Measurements from ENCODE around the gene SUSD6.
A peak's percentile ranks its signal among the peaks of the same experiment; 100 is the strongest.

The SUSD6 gene

DNA sequence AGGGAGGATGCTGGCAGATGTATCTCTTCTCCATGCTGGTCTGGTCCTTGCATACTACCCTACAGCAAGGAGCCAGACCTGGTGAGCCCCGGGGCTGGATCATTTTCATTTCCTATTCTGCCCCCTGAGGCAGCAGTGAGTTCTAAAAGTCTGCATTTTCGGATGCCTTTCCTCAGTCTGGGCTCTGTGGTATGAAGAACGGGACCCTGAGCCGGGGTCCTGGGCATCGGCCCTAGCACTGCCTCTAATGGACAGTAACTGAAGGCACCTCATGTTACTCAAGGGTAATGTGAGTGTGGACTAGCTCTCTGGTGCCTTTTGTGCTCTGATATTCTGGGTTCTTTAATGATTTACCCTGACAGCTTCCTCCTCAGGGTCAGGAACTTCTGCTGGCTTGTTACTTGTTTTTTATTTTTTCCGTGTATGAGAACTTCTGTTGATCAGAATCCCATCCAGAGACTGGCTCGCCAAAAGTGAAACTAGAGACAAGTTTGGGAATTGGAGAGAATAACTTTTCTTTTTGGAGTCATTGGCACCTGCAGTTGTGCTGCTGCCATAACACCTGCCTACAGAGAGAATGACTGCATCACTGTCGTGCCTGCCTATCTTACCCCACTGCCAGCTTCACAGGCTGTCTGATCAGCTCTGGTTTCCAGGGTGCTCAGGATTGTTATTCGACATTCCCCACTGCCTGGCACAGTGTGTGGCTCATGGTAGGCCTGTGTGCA, 62.3 kb downstream of the SUSD6 start:
- no peak for DNase-seq (ENCODE audit: low spot score)

DNA sequence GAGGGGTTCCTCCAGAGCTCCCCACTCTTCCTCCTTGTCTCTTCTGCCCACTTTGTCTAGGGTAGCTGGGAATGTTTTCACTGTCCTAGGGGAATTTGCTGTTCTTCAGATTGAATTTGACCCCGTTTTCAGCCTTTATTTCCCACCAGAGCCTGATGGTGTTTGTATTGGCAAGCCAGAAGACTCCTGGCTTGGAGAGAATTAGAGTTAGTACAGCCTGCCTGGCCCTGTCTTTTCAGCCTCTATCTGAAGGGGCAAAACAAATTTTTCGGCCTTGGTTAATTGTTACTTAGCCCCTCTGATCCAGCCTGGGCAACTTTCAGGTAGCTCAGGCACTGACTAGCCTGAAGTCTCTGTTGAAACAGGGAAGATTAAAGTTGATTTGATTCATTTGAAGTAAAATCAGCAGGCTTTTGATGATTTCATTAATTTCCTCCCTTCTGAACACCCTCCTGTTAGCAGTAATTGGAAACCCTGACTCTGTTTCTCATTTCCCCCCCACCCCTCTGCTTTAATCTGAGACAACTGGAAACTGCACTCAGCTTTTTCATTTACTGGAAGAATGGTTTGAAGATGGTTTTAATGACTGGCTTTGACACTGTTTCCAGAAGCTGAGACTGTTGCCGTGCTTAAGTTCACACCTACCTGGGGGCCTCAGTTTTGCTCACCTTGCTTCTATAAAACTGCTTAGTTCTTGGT, 63.3 kb downstream of the SUSD6 start:
- no peak for DNase-seq (ENCODE audit: low spot score)

DNA sequence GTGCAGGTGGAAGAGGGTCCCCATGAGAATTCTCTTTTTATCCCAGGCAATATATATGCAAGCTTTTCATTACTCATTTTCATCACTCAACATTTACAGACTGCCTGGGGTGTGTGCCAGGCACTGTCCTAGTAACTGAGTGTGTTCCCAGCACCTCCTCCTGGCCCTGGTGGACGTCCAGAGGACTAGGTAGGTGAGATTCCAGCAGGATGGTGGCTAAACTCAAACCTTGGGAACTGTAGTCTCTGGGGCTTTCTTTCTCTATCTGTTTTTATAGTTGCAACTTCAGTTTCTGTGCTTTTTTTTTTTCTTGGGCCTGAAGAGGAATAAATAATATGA, 63.8 kb downstream of the SUSD6 start:
- no peak for DNase-seq (ENCODE audit: low spot score)

DNA sequence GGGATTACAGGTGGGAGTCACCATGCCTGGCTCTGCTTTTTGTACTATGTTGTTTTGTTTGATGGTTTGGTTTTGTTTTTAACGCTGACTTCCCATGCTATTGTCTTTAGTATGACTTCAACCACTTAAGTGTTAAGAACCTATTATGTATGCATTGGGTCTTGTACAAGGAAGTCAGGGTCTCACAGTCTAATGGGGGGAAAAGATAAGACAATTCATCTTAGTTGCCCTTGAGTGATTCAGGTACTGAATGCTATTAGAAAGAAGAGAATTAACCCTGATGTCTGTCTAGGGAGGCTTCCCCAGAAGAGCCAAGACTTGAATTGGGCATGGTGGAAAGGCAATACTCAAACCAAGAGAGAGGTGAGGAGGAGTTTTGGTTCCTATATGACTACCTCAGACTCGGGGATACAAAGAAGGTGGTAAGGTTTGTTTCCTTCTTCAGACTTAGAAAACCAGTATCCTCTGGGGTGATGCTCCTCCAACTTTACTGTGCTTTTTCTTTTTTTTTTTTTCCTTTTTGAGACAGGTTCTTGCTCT, 64.6 kb downstream of the SUSD6 start:
- DNase-seq (ENCODE audit: low spot score): no peak

DNA sequence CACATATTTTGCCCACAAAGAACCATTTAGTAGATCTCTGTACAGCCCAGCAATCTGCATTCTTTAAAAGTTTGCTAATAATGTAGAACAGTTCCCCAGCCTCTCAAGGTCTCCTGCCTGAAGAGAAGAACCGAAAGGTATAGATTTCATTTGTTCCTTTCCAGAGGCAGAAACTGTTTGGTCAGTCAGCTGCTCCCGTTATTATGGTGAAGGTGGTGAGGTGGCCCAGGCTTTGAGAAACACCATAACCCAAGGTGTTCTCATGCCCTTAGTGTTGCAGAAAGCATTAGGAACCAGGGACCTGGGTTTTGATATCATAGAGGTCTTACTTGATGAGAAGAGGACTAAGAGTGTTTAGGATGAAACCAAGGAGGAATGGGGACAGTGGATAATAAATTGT, 65.3 kb downstream of the SUSD6 start:
- no peak for DNase-seq (ENCODE audit: low spot score)

DNA sequence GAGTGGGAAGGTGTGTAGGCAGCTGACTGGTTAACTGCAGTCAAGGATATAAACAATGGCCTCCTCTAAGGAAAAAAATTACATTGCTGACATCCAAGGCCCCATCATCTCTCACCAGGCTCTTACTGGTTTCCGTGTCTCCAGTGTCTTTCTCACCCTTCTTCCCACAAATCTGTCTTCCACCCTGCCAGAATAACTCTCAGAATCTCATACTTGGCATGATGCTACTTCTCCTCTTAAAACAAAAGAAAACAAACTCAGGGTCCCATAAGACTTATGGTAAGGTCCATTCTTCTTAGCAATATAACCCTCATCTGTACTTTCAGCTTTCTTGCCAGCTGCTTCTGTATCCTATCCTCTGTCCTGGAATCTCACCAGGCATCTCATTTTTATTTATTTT, 68.9 kb downstream of the SUSD6 start:
- no peak for DNase-seq (ENCODE audit: low spot score)

DNA sequence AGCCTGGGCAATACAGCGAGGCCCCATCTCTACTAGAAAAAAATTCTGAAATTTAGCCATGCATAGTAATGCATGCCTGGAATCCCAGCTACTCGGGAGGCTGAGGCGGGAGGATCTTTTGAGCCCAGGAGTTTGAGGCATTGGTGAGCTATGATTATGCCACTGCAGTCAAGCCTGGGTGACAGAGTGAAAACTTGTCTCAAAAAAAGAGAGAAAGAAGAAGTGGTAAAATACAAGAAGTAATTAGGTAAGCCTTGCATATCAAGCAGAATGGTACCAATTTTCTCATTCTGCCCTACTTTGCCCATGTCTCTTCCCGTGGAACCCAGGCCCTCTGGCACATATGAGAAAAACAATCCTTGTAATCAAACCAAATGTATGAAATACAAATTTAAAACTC, 70.7 kb downstream of the SUSD6 start:
- DNase-seq (ENCODE audit: low spot score): no peak

DNA sequence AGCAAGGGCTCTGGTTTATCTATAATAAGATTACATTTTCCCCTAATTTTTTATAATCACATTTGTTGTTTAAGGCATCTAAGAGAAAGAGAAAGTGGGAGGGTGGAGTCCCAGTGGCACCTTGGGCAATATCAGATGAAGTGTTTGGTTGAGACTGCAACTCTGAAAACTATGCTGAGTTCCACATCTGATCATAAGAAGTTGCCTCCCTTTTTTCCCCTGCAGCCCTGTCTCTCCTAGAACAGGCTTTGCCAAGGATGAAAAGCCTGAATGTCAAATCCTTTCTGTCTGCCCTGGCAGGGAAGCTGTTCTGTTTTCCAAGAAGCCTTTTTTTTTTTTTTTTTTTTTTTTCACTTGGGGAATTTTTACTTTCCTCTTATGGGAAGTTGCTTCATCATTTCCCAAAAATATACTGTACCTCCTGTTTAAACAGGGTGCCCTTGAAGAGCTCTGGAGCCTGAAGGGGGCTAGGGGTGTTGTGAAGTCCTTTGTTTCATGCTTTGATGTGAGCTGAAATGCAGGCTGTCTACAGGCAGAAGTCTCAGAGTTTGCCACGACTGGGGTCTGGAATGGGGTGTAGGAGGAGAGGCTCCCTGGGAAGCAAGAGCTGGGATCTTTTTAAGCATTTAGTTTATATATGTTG, 71.3 kb downstream of the SUSD6 start:
- DNase-seq (ENCODE audit: low spot score): peak; percentile 26

DNA sequence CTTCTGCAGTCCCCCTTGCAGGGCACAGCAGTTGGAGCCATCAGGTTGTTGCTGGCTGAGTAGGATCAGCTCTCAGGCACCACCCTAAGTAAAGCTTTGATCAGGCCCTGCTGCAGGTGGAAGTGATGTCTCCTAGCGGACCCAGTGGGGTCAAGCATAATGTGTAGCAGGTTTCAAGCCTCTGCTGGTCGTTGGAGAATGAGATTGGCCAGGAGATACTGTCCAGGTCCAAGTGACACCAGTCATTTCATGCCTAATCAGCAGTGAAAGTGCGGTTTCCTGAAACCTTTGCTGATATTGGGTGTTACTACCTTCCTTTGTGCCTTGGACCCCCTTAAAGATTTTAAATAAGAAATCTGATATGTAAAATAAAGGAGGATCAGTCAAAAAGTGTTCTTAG, 72.6 kb downstream of the SUSD6 start:
- DNase-seq (ENCODE audit: low spot score): no peak

DNA sequence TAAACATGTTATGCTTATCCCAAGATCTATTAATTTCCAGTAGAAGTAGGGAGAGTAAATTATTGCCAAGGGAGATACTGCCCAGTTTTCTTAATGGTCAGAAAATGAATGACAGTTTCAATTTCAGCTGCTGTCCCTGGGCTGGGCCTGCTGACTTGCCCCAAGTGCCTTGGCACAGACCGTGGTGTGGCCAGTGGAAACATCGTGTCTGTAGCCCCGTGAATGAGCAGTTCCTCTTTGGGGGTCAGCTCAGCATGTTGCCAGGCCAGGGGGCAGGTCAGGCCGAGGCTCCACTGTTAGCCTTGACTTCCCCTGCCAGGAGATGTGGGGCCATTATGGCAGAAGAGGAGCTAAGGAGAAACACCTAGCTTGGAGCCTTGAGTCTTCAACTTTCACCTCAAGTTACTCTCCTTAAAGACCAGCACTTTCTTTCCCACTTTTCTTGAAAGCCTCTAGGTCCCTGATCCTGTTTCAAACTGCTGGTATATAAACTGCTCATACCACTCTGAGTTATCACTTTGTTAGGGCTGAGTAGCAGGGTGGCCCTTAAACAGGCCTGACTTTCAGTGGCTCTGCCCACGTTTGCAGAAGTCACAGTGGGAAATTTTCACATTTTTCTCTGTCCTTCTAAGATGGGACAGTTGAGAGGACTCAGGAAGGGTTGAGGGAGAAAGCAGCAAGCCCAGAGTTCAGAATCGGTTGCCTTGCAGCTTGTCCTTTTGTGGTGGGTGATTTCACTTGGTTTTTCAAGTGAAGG, 73.2 kb downstream of the SUSD6 start:
- DNase-seq (ENCODE audit: low spot score): no peak

DNA sequence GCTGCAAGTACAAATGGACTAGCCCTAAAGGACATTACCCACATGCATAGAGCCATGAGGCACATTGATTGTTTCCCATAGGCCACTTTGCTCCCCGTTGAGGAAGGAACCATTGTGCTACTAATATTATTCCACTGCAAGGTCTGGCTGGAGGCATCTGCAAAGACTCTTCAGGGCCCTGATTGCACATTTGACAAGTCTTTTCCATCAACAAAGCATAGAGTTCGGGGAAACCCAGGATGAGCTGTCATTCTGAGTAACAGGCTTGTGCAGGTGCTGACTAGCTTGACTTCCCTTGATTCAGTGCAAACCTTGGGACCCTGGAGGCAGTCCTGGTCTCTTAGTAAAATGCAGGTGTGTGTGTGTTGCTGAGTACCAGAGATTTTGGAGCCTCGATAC, 73.8 kb downstream of the SUSD6 start:
- DNase-seq (ENCODE audit: low spot score): no peak

DNA sequence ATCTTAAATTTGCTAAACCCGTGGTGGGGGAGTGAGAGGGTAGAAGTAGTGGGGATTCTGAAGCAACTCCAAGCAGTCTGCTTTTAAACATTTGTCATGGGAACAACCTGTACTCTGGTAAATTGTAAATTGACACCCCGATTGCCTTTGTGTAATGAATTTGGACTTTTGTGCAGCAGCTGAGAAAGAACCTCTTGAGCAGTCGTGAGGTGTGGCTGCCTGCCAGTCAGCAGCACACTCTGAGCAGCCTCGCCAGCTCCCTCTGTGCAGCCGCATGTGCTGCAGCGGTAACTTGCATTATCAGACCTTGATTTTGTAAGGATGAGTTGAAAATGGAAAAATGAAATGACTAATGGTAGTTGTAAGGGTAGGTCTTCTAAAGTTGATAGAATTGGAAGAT, 74.3 kb downstream of the SUSD6 start:
- DNase-seq (ENCODE audit: low spot score): peak; percentile 21

DNA sequence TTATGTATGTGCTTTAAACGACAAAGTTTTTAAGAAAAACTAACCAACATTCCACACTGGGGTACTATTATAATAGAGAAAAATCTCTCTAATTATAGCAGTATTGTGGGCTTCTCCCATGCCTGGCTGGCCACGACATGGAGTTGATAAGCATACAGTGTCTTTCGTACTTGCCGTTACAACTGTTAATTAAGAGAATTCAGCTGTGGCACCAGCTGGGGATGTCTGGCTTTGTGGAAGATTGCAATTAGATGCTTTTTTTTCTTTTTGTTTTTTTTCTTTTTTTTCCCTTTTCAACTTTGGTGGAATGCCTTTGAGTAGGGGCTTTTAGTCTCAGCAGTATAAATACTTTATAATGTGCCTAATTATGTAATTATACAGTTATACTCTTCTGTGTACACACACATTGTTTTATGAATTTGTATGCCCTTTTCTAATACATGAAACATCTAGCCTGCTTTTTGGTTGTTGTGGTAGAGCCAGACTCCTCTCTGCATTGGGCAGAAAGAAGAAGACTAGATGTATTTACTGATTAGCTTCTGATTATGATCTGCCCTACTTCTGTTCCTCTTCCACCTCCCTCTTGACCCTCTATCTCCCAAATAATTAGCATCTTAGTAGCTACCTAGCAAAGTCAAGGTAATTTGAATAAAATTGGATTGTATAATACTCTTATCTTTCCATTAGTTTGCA, 76.4 kb downstream of the SUSD6 start:
- no peak for DNase-seq (ENCODE audit: low spot score)

DNA sequence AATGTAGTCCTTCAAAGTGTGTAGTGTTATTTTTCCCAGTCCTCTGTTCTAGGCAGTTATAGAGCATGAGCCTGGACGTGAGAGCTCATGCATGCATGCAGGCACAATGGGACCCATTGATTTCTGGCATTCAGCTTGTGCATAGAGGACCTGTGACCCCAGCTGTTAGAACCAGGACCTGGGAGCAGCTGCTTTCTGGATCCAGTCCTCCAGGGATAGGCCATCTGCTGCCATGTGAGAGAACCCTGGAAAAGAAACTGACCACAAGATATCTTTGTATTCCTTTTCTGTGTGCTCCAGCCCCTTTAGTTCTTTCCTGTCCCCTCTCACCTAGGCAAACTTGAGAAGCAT, 76.9 kb downstream of the SUSD6 start:
- no peak for DNase-seq (ENCODE audit: low spot score)

DNA sequence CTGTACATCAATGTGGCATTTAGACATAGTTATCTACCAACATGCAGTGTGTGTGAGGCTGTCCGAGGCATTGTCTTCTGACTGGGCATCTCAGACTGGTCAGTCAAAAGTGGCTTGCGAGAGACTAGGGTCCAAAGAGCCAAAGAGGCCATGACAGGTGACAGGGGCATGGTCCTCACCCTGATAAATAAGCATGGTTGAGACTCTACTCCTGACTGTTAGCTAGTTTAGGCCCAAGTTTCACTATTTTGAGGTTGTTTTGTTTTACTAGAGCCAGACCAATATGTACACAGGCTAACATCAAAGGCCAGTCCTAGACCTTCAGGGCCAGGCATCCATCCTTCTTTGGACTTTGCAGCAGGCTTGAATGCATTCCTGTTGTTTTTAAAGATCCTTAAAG, 78.6 kb downstream of the SUSD6 start:
- DNase-seq (ENCODE audit: low spot score): no peak

DNA sequence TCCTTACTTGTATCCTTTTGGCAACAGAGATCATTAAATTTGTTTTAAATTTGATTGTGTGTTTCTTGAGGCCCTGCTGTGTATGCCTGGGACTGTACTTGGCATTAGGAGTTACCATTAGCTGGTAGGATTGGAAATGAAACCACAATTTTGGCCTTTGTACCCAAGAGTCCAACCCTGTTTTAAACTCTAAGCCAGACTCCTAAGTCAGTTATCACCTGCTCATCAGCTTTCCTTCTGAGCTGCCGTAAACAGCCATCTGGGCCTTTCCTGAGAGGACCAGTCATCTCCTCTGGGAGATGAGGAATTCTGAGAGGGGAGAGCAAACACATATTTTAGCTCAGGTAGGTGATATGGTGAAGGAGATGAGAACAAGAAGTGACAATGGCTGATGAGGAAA, 81.2 kb downstream of the SUSD6 start:
- peak; percentile 45 for DNase-seq (ENCODE audit: low spot score)

DNA sequence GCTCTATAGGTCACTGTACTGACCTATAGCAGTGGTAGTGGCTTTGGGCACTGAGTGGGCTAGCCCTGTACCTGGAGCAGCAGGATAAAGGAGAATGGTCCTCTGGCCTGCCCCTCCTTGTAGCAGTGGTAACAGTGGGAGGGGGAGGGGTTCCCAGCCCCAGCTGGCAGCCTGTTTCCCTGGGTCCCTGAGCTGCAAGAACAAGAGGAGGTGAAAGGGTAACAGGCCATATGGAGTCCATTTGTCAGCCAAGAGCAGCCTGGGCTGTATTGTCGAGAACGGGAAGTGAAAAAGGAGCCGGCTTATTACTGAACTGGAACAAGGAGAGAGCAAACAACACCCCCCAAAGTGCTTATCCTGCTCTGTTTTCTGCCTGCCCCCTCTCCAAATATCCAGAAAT, 81.7 kb downstream of the SUSD6 start:
- no peak for DNase-seq (ENCODE audit: low spot score)

DNA sequence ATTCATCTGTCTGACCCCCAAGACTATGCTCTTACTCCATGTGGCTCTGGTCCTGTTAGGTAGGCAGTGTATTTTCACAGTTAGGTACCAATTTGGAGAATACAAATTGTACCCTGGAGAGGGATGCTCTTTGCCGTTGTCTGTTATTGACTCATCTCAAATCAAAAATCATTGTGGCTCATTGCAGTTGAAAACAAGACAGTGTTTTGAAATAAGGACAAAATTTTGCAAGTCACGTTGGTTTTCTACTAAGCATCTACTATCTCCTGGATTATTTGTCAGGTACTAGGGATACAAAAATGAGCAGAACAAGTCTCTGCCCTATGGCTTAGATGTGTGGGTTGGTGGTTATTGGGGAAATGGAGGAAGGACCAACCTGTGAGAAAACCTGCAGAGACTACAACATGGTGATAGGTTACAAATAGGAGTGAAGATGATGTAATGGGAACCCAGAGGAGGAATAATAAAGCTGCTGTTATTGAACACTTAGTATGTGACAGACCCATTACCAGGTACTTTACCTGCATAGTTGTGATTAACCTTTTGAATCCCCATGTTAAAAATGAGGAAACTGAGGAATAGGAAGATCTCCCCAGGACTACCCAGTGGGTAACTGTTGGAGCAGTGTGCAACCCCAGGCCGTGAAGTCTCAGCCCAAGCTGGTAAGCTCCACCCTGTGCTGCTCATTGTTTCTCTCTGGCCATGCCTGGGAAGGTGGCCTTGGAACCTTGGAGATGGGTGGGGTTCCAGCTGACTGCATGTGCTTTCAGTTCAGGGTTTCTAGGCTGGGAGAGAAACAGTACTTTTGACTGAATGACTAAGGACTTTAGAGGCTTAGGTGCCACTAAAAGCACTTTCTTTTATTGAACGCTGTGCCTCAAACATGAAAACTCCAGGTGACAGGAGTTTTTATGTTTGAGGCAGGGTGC, 82.7 kb downstream of the SUSD6 start:
- DNase-seq (ENCODE audit: low spot score): peak; percentile 67

DNA sequence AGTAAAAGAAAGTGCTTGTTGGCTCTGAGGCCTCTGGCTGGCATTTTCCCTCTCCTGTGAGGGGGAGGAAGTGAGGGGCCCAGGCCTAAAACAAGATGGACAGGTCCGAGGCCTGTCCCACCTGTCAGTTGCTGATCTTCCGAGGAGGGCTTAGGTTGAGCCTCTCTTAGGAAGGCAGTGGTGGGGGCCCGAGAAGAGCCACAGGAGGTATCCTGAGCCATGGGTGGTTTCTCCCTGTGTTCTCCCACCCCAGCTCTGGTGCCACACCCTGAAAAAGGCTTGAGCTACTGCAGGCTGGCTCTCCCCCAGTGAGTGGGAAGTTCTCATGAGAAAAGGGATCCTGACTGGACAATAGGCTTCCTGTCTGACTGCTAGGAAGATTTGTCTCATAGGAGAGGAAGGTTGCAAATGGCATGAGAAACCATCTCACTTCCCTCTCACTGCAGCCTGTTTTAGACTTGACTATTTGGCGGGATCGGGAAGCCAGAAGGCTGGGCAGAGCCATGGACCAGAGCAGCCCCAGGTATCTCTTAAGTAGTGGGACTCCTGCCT, 83.4 kb downstream of the SUSD6 start:
- no peak for DNase-seq (ENCODE audit: low spot score)

DNA sequence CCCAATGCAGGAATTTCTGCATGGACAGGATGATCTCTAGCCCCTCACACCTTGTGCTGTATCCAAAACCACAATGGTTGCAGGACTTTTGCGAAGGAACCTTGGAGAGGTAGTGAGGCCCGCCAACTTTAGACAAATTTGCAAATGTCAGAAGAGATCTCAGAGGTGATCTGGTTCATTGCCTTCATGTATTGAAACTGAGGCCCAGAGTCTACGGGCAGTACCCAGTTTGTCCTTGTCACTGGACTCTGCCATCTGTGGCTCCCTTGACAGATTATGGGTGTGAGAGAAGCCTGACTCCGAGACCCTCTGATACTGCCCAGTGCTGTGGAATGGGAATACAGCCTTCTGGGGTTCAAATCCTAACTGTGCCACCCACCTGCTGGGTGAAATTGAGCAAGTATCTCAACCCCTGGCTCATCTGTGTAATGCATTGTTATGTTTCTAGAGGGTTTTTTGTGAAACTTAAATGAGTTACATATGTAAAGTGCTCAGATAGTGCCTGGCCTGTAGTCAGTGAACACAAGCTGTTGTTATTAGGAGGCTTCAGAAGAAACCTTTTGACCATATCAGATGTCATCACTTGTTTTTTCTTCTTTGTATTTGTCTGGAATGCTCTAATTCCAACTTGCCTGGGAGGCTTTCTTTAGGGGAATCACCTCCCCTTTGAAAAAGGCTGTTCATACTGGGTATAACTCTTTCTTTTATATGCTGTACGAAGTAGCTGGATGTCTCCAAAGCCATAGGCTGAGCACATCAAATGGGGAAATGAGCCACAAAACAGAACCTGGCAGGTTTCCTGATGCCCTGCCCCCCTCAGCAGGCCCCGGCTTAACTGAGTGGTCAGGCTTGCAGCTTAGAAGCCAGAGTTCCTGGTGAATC, 84.2 kb downstream of the SUSD6 start:
- peak; percentile 34 for DNase-seq (ENCODE audit: low spot score)

All from hematopoietic multipotent progenitor cell treated with erythropoietin and hydrocortisone succinate and interleukin-3 and kit ligand, for 17 days (in vitro differentiated cells).